ENCODE results near the gene TCEA2.

- TF ChIP-seq ZNF274 (IDR thresholded peaks at IDR 0.05; ENCODE audit: low read depth, low read length) (no peak), YY1 (IDR thresholded peaks at IDR 0.05; ENCODE audit: insufficient read depth, insufficient read length) (no peak)
These were observed 30.0 kb upstream of the TCEA2 start for GRCh38 chr20:64032706-64033624.

All from NT2/D1 (cell line).